NCI-H2227 (cell line): ENCODE data around the gene KAZN.

ENCODE experiments used
- DNase-seq: peaks from one replicate; lab custom pipeline; 2025; ENCODE audit not compliant: unreplicated experiment; lab: John Stamatoyannopoulos, UW

The KAZN gene

DNA sequence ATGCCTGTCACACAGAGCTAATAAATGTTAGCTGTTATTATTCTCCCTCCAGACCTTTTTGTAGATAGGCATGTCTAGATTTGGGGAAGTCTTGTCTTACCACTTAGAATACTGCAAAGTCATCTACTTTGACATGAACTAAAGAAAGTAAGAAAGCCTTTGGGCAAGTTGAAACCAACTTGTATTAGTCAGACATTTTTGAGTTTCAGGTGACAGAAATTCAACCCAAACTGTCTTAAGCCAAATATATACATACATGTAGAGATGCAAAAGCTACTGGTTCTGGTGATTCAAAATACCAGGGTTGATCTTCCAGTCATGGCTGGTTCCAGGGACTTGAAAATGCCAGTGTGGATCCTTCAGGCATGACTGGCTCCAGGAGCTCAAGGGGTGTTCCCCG, 278.3 kb downstream of the KAZN start:
- no peak for DNase-seq

GRCh38 chr1:14877224-14877623, 278.7 kb downstream of the KAZN start:
- no peak for DNase-seq

- no peak for DNase-seq
Measured at GRCh38 chr1:14878124-14878523, 279.6 kb downstream of the KAZN start.

DNA sequence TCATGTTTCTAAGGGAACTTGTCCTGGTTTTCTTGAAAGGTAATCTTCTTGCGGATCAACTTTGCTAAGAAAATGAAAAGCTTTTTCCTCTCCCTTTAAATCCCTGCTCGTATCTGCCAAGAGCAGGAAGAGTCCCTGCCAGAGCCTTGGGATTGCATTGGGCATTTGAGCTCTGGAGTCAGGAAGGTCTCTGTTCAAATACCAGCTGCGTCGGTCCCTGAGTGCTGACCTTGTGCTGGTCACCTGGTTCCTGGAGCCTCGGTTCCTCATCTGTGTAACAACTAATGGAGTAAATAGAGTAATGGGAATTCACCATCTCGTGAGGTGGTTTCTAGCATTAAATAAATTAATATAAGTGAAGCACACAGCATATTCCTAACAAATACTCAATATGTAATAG, 280.5 kb downstream of the KAZN start:
- no peak for DNase-seq

DNA sequence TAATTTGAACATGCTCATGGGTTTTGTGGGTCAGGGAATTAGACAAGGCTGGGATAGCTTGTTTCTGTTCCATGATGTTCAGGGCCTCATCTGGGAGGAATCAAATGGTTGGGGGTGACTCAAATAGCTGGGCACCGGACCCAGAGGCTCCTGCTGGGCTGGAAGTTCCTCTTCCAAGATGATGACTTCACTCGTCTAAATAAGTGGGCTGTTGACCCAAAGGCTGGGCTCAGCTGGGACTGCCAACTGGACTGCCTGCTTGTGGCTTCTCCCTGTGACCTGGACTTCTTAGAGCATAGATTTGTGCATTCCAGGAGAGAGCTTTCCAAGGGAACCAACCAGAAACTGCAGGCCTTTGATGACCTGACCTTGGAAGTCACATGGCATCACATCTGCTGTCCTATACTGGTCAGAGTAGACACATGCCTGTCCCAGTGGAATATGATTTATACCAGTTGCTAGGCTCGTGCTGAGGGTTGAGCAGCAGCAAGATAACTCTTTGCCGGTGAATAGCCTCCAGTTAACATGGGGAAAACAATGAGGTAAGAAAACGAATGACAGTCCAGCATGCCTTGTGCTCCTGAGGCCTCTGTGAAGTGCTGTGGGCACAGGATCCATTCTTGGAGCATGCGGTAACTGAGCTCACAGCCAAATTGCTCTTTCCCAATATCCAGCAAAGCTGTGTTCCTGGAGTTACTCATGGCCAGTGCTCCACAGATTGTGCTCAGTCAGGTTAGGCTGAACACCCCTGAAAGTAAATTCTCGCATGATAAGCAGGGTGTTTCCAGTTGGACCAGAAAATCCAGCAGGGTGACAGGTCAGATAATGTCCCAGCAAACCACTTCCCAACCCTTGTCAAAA, 282.2 kb downstream of the KAZN start:
- DNase-seq, result no peak

GRCh38 chr1:14881775-14882672, 283.5 kb downstream of the KAZN start:
- DNase-seq, result no peak

DNA sequence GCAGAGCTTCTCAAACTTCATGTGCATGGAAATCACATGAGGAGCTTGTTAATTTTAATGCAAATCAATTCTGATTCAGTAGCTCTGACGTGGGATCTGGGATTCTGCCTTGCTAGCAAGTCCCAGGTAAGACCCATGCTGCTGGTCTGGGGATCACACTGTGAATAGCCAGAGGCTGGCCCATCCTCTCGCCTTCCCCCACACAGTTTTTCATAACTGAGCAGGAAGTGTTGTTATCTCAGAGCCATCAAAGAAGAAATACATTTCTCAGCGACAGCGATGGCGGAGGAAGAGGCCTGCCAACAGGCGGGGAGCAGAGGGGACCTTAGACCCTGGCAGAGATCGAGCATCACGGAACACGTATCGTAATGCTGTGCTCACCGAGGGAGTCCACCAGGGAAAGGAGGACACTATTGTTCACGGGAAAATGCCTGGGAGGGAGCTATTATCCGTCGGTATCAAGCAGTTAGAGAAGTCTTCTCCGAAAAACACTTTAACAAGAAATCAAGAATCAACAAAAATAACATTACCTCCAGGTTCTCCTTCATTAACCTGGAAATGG, 286.2 kb downstream of the KAZN start:
- DNase-seq, result no peak

GRCh38 chr1:14887044-14887566, 288.6 kb downstream of the KAZN start:
- no peak for DNase-seq

GRCh38 chr1:14887764-14888350, 289.4 kb downstream of the KAZN start:
- DNase-seq, result no peak

DNA sequence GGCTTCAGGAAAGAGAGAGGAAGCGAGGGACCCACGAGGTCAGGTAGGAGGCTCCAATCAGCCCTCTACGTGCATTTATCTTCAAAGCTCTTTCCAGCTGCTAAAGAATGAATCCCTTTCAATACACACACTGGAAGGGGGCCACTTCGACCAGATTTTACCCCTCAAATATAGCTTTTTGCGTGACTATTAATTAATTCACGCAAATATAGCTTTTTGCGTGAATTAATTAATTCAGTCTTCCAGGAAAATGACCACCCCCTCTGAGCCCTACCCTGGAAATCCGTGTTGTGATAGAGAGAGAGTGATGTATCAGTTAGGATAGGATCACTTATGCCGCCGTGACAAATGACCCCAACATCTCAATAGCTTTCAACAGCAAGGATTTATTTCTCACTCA, 289.9 kb downstream of the KAZN start:
- no peak for DNase-seq

- DNase-seq, result no peak
Measured at GRCh38 chr1:14889825-14890440, 291.4 kb downstream of the KAZN start.

GRCh38 chr1:14891991-14892390, 293.5 kb downstream of the KAZN start:
- no peak for DNase-seq

GRCh38 chr1:14894811-14895560, 296.5 kb downstream of the KAZN start:
- DNase-seq, result no peak

GRCh38 chr1:14895727-14896126, 297.2 kb downstream of the KAZN start:
- DNase-seq, result no peak

GRCh38 chr1:14896381-14897079, 298.0 kb downstream of the KAZN start:
- no peak for DNase-seq

DNA sequence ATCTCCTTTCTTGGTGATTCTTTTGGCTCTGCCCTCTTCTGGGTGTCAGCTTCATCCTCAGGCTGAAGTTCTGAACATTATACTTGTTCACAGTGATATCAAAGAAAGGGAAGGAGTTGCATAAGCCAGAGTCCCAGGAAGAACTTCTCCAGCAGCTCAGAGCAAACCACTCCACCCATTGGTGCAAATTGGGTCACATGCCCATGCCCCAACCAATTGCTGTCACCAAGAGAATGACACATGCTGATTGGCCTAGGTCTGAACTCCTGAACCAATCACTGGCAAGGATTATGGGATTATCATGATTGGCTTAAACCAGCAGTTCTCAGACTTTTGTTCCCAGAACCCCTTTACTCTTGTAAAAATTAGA, 298.6 kb downstream of the KAZN start:
- no peak for DNase-seq

GRCh38 chr1:14897547-14897946, 299.1 kb downstream of the KAZN start:
- no peak for DNase-seq

DNA sequence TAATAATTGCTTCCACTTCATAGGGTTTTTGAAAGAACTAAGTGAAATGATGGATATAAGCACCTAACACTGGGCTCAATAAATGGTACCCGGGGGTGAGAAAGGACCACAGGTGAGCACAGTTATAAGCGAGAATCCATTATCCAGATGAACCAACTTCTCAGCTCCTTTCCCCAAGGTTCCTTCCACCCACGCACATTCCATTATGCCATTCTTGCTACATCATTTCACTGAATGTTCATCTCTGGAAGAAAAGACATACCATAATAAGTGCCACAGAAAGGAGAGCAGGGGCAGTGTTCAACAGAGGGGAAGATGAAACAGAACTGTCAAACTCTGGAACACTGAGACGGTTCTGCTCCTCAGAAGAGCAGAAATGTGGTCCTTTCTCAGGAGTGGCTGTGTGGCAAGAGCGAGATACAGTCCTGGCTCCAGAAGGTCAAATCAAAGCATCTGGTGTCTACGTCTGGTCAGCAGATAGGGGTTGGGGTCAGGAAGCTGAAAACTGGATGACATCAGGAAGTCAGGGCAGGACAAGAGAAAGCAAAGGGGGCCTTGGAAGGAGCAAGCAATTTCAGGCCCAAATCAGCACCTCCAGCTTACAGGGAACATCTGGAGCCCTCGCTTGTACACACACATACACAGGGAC, 299.6 kb downstream of the KAZN start:
- DNase-seq, result no peak

DNA sequence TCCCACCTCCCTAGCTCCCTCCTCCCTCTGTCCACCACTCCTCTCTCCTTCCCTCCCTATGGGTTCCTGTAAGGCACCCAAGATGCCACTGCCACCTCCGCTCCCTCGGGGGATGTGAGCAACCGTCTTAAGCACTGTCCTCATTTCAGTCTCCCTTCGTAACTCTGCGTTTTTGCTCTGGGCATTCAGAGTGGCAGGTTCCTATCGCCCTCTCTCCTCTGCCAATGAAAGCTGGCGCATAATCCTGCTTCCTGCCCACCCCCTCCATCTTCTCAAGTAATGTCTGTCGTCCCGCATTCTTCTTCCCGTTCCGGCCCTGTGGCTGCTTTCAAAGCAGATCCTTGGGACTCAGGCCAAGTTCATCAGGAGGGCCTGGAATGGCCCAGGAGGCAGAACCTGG, 301.2 kb downstream of the KAZN start:
- DNase-seq, result no peak
